Astrocyte of the spinal cord (primary cell): Measurements from ENCODE around the gene JUP.

Experiments
- DNase-seq: peaks from one replicate; pipeline ENCODE4 v3.0.0; 2011; ENCODE audit warnings: low read depth, low spot score
- H3K4me3 ChIP-seq: 2 replicates; pipeline ENCODE4 v1.5.1; 2011; ENCODE audit warnings: low read depth, mild to moderate bottlenecking, low read length, moderate library complexity
- CTCF ChIP-seq: IDR thresholded peaks from 2 replicates; pipeline ENCODE4 v1.5.1; 2012; ENCODE audit warnings: low read depth, mild to moderate bottlenecking, low read length, inconsistent platforms
- in situ Hi-C: cut with HindIII; loops from 2 replicates; pipeline ENCODE4 v1.10.0; 2017; ENCODE audit warnings: low sequenced_read_pairs

The JUP gene

GRCh38 chr17:41767324-41768042, 19.0 kb downstream of the JUP start:
- H3K4me3 ChIP-seq, result no peak overlapping the region
- in situ Hi-C loops, result no loop called here
- TF ChIP-seq CTCF, result no peak
- no peak for DNase-seq

GRCh38 chr17:41766135-41766534, 20.4 kb downstream of the JUP start:
- DNase-seq, result no peak
- no peak for TF ChIP-seq CTCF
- H3K4me3 ChIP-seq, result no peak overlapping the region
- in situ Hi-C loops, result no loop called here

- no peak for DNase-seq
- H3K4me3 ChIP-seq, result no peak overlapping the region
- in situ Hi-C loops, result no loop called here
- TF ChIP-seq CTCF, result no peak
Measured at GRCh38 chr17:41763327-41763726, 23.2 kb downstream of the JUP start.

- TF ChIP-seq CTCF, result no peak
- DNase-seq, result no peak
- in situ Hi-C loops, result no loop called here
- H3K4me3 ChIP-seq, result no peak overlapping the region
Measured at GRCh38 chr17:41762841-41763240, 23.7 kb downstream of the JUP start.

- no peak overlapping the region for H3K4me3 ChIP-seq
- no peak for DNase-seq
- in situ Hi-C loops, result no loop called here
- TF ChIP-seq CTCF, result no peak
Measured at GRCh38 chr17:41762391-41762790, 24.1 kb downstream of the JUP start.

GRCh38 chr17:41760878-41761277, 25.6 kb downstream of the JUP start:
- in situ Hi-C loops, result no loop called here
- no peak overlapping the region for H3K4me3 ChIP-seq
- DNase-seq, result no peak
- TF ChIP-seq CTCF, result no peak
